ENCODE results near the gene KHDC3L. TPM values are rescaled to one million over a fixed set of nuclear protein-coding genes. Genes with fewer than 3 reads are reported as not detected.

The KHDC3L gene
- total RNA-seq, 1 experiment from 2014 or later = not detected

DNA sequence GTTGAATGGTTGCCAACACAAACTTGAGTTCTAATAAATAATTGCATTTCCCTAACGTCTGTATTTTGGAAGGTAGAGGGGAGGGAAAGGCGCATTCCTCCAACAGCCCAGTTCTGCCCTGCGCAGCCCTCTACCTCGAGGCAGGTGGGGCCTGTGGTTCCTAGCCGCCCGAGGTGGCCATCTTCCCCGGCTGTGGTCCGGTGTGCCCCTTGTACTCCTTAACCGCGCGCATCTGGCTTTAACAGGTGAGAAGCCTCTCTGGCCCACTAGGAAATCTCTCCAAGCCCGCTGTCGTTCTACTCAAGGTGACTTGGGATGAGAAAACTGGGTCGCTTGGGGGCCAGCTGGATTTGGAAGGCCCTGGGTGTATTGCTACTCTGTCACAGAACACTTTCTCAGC is 1.7 kb downstream of the KHDC3L start:
- Histone ChIP-seq H3K4me1 (ENCODE audit: insufficient read depth, low read length, poor library complexity, severe bottlenecking) (no peaks in the 10 kb centered on the region), H3K4me3 (ENCODE audit: low read depth, low read length, poor library complexity, severe bottlenecking) (no peak overlapping the region), H3K36me3 (ENCODE audit: insufficient read depth, low read length, poor library complexity, severe bottlenecking) (no peaks in the 10 kb centered on the region), H3K27ac (ENCODE audit: low read depth, low read length, poor library complexity, severe bottlenecking) (no peak overlapping the region), H3K9me3 (ENCODE audit: low read depth, low read length, poor library complexity, severe bottlenecking) (no peaks in the 10 kb centered on the region), H3K27me3 (replicated peaks; ENCODE audit: insufficient read depth, low read depth, low read length, poor library complexity) (no peaks in the 10 kb centered on the region)
- ChIA-PET POLR2A (ENCODE audit: low non-redundant PET) (no interaction called here), CTCF (no interaction called here)
- DNase-seq (ENCODE audit: low spot score) = no peak
- no TSS peak for BruUV-seq (replicated peaks)
- TF ChIP-seq, protein P1, sequence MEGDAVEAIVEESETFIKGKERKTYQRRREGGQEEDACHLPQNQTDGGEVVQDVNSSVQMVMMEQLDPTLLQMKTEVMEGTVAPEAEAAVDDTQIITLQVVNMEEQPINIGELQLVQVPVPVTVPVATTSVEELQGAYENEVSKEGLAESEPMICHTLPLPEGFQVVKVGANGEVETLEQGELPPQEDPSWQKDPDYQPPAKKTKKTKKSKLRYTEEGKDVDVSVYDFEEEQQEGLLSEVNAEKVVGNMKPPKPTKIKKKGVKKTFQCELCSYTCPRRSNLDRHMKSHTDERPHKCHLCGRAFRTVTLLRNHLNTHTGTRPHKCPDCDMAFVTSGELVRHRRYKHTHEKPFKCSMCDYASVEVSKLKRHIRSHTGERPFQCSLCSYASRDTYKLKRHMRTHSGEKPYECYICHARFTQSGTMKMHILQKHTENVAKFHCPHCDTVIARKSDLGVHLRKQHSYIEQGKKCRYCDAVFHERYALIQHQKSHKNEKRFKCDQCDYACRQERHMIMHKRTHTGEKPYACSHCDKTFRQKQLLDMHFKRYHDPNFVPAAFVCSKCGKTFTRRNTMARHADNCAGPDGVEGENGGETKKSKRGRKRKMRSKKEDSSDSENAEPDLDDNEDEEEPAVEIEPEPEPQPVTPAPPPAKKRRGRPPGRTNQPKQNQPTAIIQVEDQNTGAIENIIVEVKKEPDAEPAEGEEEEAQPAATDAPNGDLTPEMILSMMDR (conservative IDR thresholded peaks at IDR 0.05; ENCODE audit: low read depth, low read length) = no peak
- no peak for TF ChIP-seq EZH2 (IDR thresholded peaks at IDR 0.05; ENCODE audit: borderline replicate concordance, low read depth, low read length, poor library complexity, severe bottlenecking)
- intact Hi-C loops (cut with micrococcal nuclease; ENCODE audit: unreplicated experiment) = no loop called here

DNA sequence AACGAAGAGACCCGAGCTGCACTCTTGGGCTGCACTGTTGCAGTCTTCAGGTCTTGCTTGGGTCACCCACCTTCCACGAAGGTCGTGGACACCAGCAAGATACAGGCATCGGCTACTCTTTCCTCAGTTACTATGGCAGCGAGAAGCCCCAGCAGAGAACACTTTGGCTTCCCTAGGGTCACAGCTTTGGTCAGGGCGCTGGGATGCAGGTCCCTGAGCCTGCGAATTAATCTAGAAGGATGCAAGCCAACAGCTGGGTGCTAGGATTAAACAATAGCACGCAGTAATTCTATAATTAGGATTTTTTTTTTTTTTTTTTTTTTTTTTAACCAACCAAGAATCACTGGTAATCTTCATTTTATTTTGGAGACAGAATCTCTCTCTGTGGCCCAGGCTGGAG is 2.1 kb downstream of the KHDC3L start:
- Histone ChIP-seq H3K27ac (ENCODE audit: low read depth, low read length, poor library complexity, severe bottlenecking) (no peak overlapping the region), H3K36me3 (ENCODE audit: insufficient read depth, low read length, poor library complexity, severe bottlenecking) (no peaks in the 10 kb centered on the region), H3K9me3 (ENCODE audit: low read depth, low read length, poor library complexity, severe bottlenecking) (no peaks in the 10 kb centered on the region), H3K4me3 (ENCODE audit: low read depth, low read length, poor library complexity, severe bottlenecking) (no peak overlapping the region), H3K27me3 (replicated peaks; ENCODE audit: insufficient read depth, low read depth, low read length, poor library complexity) (no peaks in the 10 kb centered on the region), H3K4me1 (ENCODE audit: insufficient read depth, low read length, poor library complexity, severe bottlenecking) (no peaks in the 10 kb centered on the region)
- no peak for TF ChIP-seq EZH2 (IDR thresholded peaks at IDR 0.05; ENCODE audit: borderline replicate concordance, low read depth, low read length, poor library complexity, severe bottlenecking)
- TF ChIP-seq, protein P1 (conservative IDR thresholded peaks at IDR 0.05; ENCODE audit: low read depth, low read length) = no peak
- intact Hi-C loops (cut with micrococcal nuclease; ENCODE audit: unreplicated experiment) = no loop called here
- ChIA-PET CTCF (no interaction called here), POLR2A (ENCODE audit: low non-redundant PET) (no interaction called here)
- BruUV-seq (replicated peaks) = no TSS peak
- DNase-seq (ENCODE audit: low spot score) = no peak

- no TSS peak for BruUV-seq (replicated peaks)
- H3K27ac ChIP-seq (ENCODE audit: low read depth, low read length, poor library complexity, severe bottlenecking) = no peak overlapping the region
- no peaks in the 10 kb centered on the region for H3K36me3 ChIP-seq (ENCODE audit: insufficient read depth, low read length, poor library complexity, severe bottlenecking)
- no peaks in the 10 kb centered on the region for H3K9me3 ChIP-seq (ENCODE audit: low read depth, low read length, poor library complexity, severe bottlenecking)
- POLR2A ChIA-PET (ENCODE audit: low non-redundant PET) = no interaction called here
- no peaks in the 10 kb centered on the region for H3K4me1 ChIP-seq (ENCODE audit: insufficient read depth, low read length, poor library complexity, severe bottlenecking)
- no peak for TF ChIP-seq EZH2 (IDR thresholded peaks at IDR 0.05; ENCODE audit: borderline replicate concordance, low read depth, low read length, poor library complexity, severe bottlenecking)
- TF ChIP-seq, protein P1 (conservative IDR thresholded peaks at IDR 0.05; ENCODE audit: low read depth, low read length) = no peak
- CTCF ChIA-PET = no interaction called here
- intact Hi-C loops (cut with micrococcal nuclease; ENCODE audit: unreplicated experiment) = no loop called here
- DNase-seq (ENCODE audit: low spot score) = peak; percentile 49
- no peaks in the 10 kb centered on the region for H3K27me3 ChIP-seq (replicated peaks; ENCODE audit: insufficient read depth, low read depth, low read length, poor library complexity)
- no peak overlapping the region for H3K4me3 ChIP-seq (ENCODE audit: low read depth, low read length, poor library complexity, severe bottlenecking)
These were observed 5.4 kb downstream of the KHDC3L start for GRCh38 chr6:73367761-73368355.
